Vagina (tissue), 2 donors: ENCODE results near the gene CPT1A.

Experiments
- POLR2A ChIP-seq, 2 donors: fragments of 450-650 bp; IDR thresholded peaks; one replicate each; pipeline ENCODE4 v1.6.1; 2017; ENCODE audit warnings: antibody characterized with exemption in 2 of 2, mild to moderate bottlenecking in 2 of 2, moderate library complexity in 2 of 2
- POLR2AphosphoS5 ChIP-seq, 2 donors: sonication (generic); formaldehyde crosslinking; IDR thresholded peaks; one replicate each; pipeline ENCODE4 v1.9.0; 2017; ENCODE audit warnings: antibody characterized with exemption in 2 of 2, mild to moderate bottlenecking in 2 of 2, low read depth in 1 of 2; ENCODE audit not compliant: insufficient read depth in 1 of 2
- TF ChIP-seq, protein P1 (sequence below), 3 experiments: fragments of 450-650 bp in 2 of 3; fragments of 200-600 bp in 1 of 3; sonication (generic) in 1 of 3; IDR thresholded peaks; one replicate each; pipeline ENCODE4 v1.5.1; 2017 to 2019; ENCODE audit warnings: antibody characterized with exemption in 3 of 3, mild to moderate bottlenecking in 2 of 3, moderate library complexity in 2 of 3

DNA sequence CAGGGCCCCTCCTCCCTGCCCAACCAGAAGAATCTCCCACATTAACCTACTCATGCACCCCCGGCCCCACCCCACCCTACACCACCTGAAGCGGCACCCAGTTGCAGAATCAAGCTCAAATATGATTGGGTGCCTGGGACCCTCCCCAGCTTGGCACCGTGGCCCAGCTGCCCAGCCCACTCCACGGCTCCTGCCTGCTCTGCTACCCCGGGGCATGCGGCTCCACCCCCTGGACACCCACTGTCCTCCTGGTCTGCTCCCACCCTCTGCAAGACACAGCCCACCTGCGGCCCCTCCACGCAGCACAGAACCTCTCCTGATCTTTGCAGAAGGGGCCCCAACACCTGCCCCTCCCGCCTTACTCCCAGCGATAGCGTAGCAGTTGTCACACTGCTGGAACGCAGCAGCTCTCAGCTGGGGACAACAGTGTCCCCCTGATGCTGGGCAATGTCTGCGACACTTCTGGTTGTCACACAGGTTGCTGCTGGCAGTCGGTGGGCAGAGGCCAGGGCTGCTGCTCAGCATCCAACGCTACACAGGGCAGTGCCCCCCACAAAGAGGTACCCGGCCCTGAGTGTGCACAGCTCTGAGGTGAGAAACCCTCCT lies 58.4 kb downstream of the CPT1A start:
- TF ChIP-seq, protein P1, sequence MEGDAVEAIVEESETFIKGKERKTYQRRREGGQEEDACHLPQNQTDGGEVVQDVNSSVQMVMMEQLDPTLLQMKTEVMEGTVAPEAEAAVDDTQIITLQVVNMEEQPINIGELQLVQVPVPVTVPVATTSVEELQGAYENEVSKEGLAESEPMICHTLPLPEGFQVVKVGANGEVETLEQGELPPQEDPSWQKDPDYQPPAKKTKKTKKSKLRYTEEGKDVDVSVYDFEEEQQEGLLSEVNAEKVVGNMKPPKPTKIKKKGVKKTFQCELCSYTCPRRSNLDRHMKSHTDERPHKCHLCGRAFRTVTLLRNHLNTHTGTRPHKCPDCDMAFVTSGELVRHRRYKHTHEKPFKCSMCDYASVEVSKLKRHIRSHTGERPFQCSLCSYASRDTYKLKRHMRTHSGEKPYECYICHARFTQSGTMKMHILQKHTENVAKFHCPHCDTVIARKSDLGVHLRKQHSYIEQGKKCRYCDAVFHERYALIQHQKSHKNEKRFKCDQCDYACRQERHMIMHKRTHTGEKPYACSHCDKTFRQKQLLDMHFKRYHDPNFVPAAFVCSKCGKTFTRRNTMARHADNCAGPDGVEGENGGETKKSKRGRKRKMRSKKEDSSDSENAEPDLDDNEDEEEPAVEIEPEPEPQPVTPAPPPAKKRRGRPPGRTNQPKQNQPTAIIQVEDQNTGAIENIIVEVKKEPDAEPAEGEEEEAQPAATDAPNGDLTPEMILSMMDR (IDR thresholded peaks at IDR 0.05): no peak
- TF ChIP-seq POLR2AphosphoS5 (IDR thresholded peaks at IDR 0.05; ENCODE audit: insufficient read depth in 1 of 2, low read depth in 1 of 2): no peak
- TF ChIP-seq POLR2A (IDR thresholded peaks at IDR 0.05): no peak
